Peyer's patch (tissue), 4 donors: ENCODE results near the gene SPDEF.

Source experiments
- POLR2A ChIP-seq, 2 donors: fragments of 450-650 bp; IDR thresholded peaks; one replicate each; pipeline ENCODE4 v1.5.1; 2017; ENCODE audit warnings: antibody characterized with exemption in 2 of 2, mild to moderate bottlenecking in 2 of 2, moderate library complexity in 2 of 2
- TF ChIP-seq, protein P1 (sequence below), 6 experiments: fragments of 450-650 bp in 4 of 6; fragments of 200-600 bp in 2 of 6; sonication (generic) in 1 of 6; IDR thresholded peaks; one replicate each; pipeline ENCODE4 v1.5.1; 2017 to 2019; ENCODE audit warnings: antibody characterized with exemption in 6 of 6, mild to moderate bottlenecking in 3 of 6, moderate library complexity in 1 of 6

DNA sequence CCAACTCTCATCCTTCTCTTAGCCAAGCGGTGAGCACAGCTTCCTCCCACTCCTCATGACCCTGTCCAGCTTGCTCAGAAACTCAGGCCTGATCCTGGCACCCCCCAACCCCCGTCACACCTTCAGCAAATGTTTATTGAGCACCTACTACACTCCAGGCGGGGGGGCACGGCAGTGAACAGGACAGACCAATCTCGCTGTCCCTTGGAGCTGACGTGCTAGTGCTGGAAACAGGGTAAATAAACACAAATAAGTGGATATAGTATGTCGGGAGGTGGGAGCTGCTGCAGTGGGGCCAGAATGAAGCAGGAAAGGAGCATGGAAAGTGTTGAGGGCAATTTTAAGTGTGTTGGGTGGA lies 7.4 kb upstream of the SPDEF start:
- no peak for TF ChIP-seq POLR2A (IDR thresholded peaks at IDR 0.05)
- TF ChIP-seq, protein P1, sequence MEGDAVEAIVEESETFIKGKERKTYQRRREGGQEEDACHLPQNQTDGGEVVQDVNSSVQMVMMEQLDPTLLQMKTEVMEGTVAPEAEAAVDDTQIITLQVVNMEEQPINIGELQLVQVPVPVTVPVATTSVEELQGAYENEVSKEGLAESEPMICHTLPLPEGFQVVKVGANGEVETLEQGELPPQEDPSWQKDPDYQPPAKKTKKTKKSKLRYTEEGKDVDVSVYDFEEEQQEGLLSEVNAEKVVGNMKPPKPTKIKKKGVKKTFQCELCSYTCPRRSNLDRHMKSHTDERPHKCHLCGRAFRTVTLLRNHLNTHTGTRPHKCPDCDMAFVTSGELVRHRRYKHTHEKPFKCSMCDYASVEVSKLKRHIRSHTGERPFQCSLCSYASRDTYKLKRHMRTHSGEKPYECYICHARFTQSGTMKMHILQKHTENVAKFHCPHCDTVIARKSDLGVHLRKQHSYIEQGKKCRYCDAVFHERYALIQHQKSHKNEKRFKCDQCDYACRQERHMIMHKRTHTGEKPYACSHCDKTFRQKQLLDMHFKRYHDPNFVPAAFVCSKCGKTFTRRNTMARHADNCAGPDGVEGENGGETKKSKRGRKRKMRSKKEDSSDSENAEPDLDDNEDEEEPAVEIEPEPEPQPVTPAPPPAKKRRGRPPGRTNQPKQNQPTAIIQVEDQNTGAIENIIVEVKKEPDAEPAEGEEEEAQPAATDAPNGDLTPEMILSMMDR (IDR thresholded peaks at IDR 0.05) = no peak
